ENCODE data around the gene SSBP3.

DNA sequence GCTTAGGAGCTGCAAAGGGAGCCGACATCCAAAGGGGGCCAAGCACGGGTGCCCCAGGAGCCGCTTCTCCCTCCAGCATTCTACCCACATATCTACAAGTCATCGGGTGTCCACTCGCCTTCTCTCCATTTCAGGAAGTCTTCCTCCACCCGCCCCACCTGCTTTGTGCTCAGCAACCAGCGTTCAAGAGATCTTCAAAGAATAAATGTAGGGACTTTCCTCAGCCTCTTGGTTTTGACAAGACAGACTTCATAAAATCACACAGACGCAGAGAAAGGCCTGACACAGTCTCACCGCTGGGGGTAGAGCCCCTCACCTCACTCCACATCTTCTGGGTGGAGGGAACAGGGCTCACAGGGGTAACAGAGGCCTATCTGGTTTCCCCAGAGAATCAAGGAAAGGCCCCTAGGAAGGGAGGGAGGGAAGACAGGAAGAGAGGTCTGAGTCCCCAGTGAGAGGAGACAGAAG lies 49.5 kb downstream of the SSBP3 start:
- TF ChIP-seq, protein P1, sequence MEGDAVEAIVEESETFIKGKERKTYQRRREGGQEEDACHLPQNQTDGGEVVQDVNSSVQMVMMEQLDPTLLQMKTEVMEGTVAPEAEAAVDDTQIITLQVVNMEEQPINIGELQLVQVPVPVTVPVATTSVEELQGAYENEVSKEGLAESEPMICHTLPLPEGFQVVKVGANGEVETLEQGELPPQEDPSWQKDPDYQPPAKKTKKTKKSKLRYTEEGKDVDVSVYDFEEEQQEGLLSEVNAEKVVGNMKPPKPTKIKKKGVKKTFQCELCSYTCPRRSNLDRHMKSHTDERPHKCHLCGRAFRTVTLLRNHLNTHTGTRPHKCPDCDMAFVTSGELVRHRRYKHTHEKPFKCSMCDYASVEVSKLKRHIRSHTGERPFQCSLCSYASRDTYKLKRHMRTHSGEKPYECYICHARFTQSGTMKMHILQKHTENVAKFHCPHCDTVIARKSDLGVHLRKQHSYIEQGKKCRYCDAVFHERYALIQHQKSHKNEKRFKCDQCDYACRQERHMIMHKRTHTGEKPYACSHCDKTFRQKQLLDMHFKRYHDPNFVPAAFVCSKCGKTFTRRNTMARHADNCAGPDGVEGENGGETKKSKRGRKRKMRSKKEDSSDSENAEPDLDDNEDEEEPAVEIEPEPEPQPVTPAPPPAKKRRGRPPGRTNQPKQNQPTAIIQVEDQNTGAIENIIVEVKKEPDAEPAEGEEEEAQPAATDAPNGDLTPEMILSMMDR (IDR thresholded peaks at IDR 0.05; ENCODE audit: insufficient read depth, low read length, poor library complexity, severe bottlenecking) = no peak
- no peak for TF ChIP-seq EZH2phosphoT487 (conservative IDR thresholded peaks at IDR 0.05; ENCODE audit: low read length)
